NOMO-1 (cell line): ENCODE measurements around the gene DYNLL1.
"Not testable (repeated sequence)": the region's sequence is repeated elsewhere in the genome, so short reads cannot be mapped to it uniquely, and the experiment has no call there.

ENCODE experiments used
- DNase-seq, 2 experiments: peaks; one replicate each; lab custom pipeline; 2025; ENCODE audit not compliant: unreplicated experiment in 2 of 2; lab: John Stamatoyannopoulos, UW

The DYNLL1 gene

GRCh38 chr12:120473807-120474615 is 21.9 kb upstream of the DYNLL1 start:
- no peak for DNase-seq

- DNase-seq: no peak
Measured at GRCh38 chr12:120474616-120474960, 21.3 kb upstream of the DYNLL1 start.

GRCh38 chr12:120475643-120476042 is 20.3 kb upstream of the DYNLL1 start:
- no peak for DNase-seq

GRCh38 chr12:120479458-120479857 is 16.5 kb upstream of the DYNLL1 start:
- no peak for DNase-seq

GRCh38 chr12:120480211-120480610 is 15.7 kb upstream of the DYNLL1 start:
- DNase-seq: no peak

- no peak for DNase-seq
Measured at GRCh38 chr12:120481022-120481767, 14.7 kb upstream of the DYNLL1 start.

GRCh38 chr12:120483621-120484020 is 12.3 kb upstream of the DYNLL1 start:
- DNase-seq: peak in 1 of 2 experiments; percentile 12

- no peak for DNase-seq
Measured at GRCh38 chr12:120485961-120486881, 9.7 kb upstream of the DYNLL1 start.

GRCh38 chr12:120487552-120487951 is 8.4 kb upstream of the DYNLL1 start:
- DNase-seq: not testable (repeated sequence)

- no peak for DNase-seq
Measured at GRCh38 chr12:120488057-120488640, 7.8 kb upstream of the DYNLL1 start.

GRCh38 chr12:120489018-120489417 is 6.9 kb upstream of the DYNLL1 start:
- DNase-seq: no peak

GRCh38 chr12:120490325-120490724 is 5.6 kb upstream of the DYNLL1 start:
- DNase-seq: no peak

- DNase-seq: no peak
Measured at GRCh38 chr12:120490833-120491512, 4.9 kb upstream of the DYNLL1 start.

- DNase-seq: no peak
Measured at GRCh38 chr12:120495186-120495730, 655 bp upstream of the DYNLL1 start.

GRCh38 chr12:120496413-120497340 is 764 bp downstream of the DYNLL1 start:
- DNase-seq: peak; percentile 52 to 59

GRCh38 chr12:120497524-120498150 is 1.7 kb downstream of the DYNLL1 start:
- no peak for DNase-seq

GRCh38 chr12:120498870-120499515 is 3.1 kb downstream of the DYNLL1 start:
- DNase-seq: no peak

GRCh38 chr12:120500581-120500980 is 4.7 kb downstream of the DYNLL1 start:
- no peak for DNase-seq
